GM19193 (cell line): ENCODE results near the gene USP53.

Source experiments
- POLR2A ChIP-seq: IDR thresholded peaks from 4 replicates; pipeline ENCODE4 v1.6.1; 2011; ENCODE audit not compliant: insufficient read depth, insufficient read length; ENCODE audit errors: extremely low read depth

The USP53 gene

DNA sequence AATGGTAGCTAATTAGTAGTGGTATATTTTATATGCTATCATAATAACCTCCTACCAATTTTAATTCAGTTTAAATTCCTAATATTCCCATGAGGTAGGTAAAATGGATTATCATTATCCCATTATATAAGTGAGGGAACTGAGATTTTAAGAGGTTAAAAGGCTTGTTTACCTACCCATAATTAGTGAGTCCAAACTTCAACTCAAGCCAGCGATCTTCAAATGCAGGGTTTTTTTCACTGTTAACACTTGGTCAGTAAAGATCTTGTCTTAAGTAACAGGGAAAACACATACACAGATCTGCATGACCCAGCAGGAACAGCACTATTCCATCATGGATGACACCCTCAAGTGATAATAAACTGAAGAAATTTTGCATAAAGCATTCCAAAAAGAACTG is 78.1 kb downstream of the USP53 start:
- TF ChIP-seq POLR2A, result no peak

DNA sequence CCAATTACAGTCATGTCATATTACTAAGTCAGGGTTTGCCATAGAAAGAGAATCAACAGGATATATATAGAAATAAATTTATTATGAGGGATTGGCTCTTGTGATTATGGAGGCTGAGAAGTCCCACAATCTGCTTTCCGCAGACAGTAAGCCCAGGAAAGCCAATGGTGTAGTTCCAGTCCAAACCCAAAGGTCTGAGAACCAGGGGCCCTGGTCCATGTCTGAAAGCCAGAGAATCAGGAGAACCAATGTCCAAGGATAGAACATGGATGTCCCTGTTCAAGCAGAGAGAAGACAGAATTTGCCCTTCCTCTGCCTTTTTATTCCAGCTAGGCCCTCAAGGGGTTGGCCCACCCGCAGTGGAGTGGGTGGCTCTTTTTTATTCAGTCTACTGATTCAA is 83.8 kb downstream of the USP53 start:
- TF ChIP-seq POLR2A, result no peak

DNA sequence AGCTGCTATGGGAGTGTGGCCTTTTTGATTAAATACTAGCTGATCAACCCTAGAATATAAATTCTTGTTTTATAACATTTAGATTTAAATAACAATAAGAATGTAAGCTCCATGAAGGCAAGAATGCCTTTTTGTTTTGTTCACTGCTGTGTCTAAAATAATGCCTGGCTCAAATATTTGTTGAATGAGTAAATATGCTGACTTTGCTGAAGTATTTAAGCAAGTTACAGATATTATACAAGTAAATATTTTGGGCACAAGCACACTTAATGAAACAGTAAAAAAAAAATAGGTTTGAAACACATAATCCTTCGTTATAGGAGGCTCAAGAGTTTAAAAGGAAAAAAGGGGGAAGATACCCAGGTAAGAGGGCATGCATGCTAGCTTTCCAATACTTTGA is 85.3 kb downstream of the USP53 start:
- TF ChIP-seq POLR2A, result no peak

DNA sequence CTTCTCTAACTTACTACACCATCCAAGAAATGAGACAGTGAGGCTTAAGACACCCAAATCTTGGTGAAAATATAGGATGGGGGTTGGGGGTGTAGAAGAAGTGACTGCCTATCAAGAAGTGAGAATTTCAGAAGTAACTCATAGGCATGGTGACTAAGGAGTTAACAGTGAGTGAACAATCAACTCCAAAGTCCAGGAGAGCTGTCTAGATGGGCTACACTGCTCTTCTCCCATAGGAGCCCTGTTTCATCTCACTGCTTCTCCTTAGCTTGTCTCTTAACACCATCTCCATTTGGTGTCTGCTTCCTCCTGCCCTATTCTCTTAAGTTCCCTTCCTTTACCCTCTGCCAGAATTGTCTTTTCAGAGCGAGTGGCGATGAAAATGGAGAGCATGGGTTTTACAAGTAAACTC is 86.8 kb downstream of the USP53 start:
- TF ChIP-seq POLR2A, result no peak

DNA sequence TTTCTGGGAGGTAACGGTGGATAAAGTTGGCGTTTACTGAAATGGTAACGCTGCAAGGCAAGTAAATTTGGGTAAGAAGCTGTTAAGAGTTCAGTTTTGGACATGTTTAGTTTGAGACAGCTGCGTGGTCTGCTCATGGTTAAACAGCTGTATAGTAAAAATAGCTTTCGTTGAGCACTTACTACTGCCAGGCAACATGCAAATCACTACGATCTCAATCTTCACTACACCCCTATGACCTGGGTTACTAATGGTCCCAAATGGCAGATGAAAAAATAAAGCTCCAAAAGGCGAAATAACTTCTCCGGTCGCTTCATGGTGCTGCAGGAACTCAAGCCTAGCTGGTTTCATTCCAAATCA is 87.2 kb downstream of the USP53 start:
- no peak for TF ChIP-seq POLR2A

DNA sequence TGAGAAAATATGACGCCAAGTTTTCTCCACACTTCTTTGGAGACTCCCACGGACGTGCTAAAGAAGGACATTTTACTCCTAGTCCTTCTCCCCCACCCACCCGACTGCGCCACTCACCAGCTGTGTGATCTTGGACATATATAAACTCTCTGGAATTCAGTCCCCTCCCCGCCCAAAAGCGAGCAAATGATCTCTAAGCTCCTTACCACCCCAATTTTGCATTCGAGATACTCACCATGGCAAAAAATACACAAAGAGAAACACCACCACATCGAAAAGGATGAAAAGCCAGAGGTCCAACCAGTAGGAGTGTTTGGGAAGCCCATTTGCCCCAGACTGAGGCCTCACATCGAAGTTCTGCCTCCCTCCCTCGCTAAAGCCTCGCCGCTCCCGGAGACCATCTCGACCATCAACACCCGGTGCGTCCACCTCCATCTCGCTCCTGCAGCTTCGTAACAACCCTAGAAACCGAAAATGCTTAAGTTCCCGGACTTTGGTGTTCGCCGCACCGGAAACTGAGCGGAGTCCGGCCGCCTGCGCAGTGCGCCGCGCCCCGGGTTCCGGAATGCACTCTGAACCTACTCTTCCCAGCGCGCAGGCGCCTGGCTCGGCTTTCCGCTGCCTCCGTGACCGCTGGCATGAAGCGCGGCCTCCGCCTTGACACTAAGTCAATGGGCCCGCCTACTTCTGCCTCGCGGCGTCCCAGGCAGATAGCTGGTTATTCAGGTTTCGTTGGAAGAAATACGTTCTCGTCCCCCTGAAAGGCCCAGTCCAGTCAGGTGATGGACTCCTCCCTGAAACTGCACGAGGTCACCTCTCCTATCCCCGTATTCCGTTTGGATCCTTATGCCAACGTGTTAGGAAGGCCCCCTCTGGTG is 87.8 kb downstream of the USP53 start:
- TF ChIP-seq POLR2A, result peak; percentile 86

DNA sequence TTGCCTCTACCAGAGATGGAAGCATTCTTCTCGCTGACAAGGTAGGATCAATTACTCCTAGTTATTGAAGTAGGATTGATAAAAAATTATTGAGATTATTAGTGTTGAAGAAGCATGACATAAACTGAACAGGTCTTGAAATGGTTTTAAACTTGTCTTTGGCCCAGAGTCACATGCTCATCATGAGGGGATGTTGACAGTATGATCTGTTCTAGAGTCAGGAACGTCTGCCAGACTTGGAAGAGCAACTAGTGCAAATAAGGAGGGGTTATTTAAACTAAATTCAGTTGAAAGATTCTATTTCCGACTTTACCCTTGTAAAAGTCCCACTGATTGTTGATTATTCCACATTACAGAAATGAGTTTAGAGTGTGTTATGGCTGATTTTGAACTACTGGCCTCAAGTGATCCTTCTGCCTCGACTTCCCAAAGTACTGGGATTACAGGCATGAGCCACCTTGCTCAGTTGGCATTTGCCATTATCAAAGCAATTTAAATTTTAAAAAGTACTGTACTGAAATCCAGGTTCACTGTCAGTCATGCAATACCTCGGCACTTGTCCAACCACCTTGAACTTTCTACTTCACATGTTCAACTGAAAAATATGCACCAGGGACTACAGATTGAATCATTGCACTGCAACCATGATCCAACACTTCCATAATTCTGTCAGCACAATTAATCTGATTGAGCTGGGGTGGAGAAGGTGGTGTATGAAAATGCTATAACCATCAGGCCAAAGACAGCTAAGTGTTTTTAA is 89.7 kb downstream of the USP53 start:
- TF ChIP-seq POLR2A, result no peak

DNA sequence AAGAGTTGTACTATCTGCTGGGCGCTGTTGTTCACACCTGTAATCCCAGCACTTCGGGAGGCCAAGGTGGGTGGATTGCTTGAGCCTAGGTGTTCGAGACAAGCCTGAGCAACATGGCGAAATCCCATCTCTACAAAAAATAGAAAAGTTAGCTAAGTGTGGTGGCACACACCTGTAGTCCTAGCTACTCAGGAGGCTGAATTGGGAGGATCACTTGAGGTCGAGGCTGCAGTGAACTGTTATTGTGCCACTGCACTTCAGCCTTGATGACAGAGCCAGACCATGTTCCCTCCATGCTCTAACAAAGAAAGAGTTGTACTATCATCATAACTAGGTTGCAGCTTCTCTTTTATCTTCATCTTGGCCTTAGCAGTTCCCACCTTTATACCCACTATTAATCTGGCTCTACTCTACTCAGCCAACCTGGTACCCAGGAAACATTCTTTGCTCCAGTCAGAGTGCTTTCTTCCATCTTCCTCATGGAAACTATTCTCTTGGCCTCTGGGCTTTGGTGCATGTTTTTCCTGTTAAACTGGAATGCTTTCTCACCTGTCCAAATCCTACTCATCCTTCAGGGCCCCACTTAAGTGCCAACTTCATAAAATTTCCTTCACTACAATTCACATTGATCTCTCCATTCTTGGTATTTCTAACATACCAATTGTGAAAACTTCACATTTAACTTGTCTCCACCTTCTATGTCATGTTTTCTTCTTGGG is 91.2 kb downstream of the USP53 start:
- no peak for TF ChIP-seq POLR2A

DNA sequence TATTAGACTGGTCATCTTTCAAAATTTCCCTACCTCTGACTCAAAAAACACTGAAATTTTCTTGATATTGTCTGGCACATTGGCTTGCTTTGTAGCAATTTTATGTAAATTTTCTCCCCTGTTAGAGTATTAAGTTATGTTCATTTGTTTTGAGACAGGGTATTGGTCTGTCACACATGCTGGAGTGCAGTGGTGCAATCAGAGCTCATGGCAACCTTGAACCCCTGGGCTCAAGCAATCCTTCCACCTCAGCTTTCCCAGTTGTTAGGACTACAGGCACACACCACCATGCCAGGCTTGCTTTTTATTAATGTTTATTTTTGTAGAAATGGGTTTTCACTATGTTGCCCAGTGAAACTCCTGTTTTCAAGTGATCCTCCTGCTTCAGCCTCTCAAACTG is 91.9 kb downstream of the USP53 start:
- TF ChIP-seq POLR2A, result no peak

DNA sequence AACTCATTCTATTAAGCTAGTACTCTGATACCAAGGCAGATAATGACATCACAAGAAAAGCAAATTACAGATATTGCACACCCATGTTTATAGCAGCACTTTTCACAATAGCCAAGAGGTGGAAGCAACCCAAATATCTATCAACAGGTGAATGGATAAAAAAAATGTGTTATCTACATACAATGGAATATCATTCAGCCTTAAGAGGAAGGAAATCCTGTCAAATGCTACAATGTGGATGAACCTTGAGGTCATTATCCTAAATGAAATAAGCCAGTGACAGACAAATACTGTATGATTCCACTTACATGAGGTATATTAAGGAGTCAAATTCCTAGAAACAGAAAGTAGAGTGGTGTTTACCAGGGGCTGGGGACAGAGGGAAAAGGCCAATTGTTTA is 95.1 kb downstream of the USP53 start:
- TF ChIP-seq POLR2A, result no peak

DNA sequence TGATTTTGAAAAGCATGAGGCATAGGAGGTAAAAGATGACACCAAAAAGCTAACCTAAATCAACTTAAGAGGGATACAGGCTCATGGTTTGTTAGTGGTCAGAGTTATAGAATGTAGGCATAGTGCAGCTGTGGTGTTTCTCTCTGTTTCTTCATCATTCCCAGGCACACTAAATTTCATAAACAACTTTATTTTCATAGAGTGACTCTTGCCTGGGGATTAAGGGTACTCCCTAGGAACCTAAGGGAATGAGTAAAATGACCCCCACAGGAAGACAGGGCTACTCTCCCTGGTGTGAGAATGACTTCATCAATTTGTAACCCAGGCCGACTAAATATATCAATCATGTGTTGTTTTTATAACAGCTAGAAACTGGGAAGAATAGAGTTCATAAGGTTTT is 98.3 kb downstream of the USP53 start:
- TF ChIP-seq POLR2A, result no peak

DNA sequence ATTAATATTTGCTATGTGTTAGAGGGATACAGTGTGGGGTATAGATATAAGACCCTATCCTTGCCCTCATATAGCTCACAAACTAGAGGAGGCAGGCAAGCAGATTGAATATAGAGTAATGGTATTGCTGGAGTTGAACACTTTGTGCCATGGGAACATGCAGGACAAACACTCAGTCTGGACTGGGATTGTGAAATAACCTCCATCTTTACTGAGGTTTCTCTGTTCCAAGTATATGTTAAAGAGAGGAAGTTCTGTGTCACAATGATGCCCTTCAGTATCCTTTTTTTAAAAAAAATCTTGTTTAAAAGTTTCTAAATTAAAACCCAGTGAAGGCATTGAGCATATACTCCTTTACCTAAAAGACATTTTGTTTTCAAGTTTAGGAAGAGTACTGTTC is 100.7 kb downstream of the USP53 start:
- no peak for TF ChIP-seq POLR2A

DNA sequence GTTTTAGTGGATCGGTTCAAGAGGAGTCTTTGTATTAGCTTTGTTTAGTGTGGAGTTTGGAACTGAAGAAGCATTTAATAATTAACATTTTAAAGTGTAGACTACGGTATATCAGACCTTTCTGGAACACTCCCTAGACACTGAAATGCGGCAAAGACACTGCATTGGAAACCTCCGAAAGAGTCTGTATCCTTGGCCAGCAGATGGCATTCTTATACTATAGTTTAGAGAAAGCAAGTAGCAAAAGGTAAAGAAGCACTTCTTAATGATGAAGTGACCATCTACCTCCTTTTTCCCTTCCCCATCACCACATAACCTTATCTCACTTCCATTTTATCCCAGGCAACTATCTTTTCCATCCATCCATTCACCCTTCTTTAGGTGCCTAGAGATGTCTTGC is 101.8 kb downstream of the USP53 start:
- TF ChIP-seq POLR2A, result no peak

DNA sequence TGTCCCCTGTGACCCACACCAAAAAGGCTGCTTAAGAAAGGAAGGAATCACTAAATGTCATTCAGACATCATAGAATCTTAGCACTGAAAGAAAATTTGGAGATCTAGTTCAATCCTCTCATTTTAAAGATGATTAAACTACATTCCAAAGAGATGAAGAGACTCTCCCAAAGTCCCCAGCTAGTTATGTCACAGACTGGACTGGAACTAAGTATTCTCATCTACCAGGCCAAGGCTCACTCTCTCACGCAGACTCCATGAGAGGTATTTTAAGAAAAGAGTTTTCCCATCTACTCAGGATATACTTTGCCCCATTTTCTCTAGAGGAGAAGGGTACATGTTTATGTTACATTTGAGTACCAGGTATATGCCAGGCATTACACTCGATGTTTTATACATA is 102.5 kb downstream of the USP53 start:
- TF ChIP-seq POLR2A, result no peak

DNA sequence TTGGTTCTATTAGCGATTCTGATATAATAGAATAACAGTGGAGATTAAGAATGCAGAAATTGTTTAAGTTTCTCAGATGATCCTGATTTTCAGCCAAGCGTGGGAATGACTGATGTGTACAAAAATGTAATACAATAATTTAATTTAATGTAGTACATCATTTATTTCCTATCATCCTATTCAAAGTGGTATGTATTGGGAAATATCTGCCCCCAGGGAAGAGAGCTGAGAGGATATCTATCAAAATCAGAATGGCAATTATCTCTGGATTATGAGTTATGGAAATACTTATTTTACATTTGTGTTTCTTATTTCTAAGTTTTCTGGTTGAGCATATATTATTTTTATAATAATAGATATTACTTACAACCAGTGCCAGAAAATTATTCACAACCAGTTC is 105.5 kb downstream of the USP53 start:
- TF ChIP-seq POLR2A, result no peak
